H54 (cell line): ENCODE measurements around the gene CFAP45.

Experiments
- DNase-seq: peaks from one replicate; pipeline ENCODE4 v3.0.0; 2011; ENCODE audit warnings: low spot score, mixed read lengths; ENCODE audit not compliant: insufficient read length
- FAIRE-seq: peaks from 3 replicates; lab custom pipeline; 2011; peaks lifted over from hg19 to GRCh38; lab: Jason Lieb, UNC
- POLR2A ChIP-seq: IDR thresholded peaks from 2 replicates; pipeline ENCODE4 v1.6.1; 2011; ENCODE audit warnings: low read depth, mild to moderate bottlenecking, low read length

Gene CFAP45

GRCh38 chr1:159861218-159861617 lies 38.7 kb downstream of the CFAP45 start:
- TF ChIP-seq POLR2A: no peak
- no peak for FAIRE-seq
- DNase-seq: no peak

GRCh38 chr1:159860456-159860855 lies 39.5 kb downstream of the CFAP45 start:
- no peak for DNase-seq

GRCh38 chr1:159859767-159860322 lies 40.1 kb downstream of the CFAP45 start:
- no peak for TF ChIP-seq POLR2A
- DNase-seq (no peak), FAIRE-seq (no peak)

More at GRCh38 chr1:159860456-159860855, 39.5 kb downstream of the CFAP45 start:
- FAIRE-seq: no peak
- no peak for TF ChIP-seq POLR2A

GRCh38 chr1:159857889-159858288 lies 42.1 kb downstream of the CFAP45 start:
- TF ChIP-seq POLR2A: no peak
- DNase-seq: no peak
- FAIRE-seq: no peak

- TF ChIP-seq POLR2A: no peak
- no peak for FAIRE-seq
- DNase-seq: no peak
Measured at GRCh38 chr1:159856576-159856975, 43.4 kb downstream of the CFAP45 start.

- FAIRE-seq: no peak
- TF ChIP-seq POLR2A: no peak
Measured at GRCh38 chr1:159855709-159856108, 44.3 kb downstream of the CFAP45 start.

GRCh38 chr1:159854693-159855192 lies 45.2 kb downstream of the CFAP45 start:
- peak; percentile 77 for TF ChIP-seq POLR2A
- DNase-seq: peak; percentile 95
- no peak for FAIRE-seq

More at GRCh38 chr1:159855709-159856108, 44.3 kb downstream of the CFAP45 start:
- no peak for DNase-seq

GRCh38 chr1:159854116-159854692 lies 45.8 kb downstream of the CFAP45 start:
- no peak for FAIRE-seq
- peak; percentile 80 for DNase-seq
- TF ChIP-seq POLR2A: peak; percentile 88

- FAIRE-seq (no peak), DNase-seq (no peak)
- no peak for TF ChIP-seq POLR2A
Measured at GRCh38 chr1:159853417-159854115, 46.4 kb downstream of the CFAP45 start.

- DNase-seq (no peak), FAIRE-seq (no peak)
- no peak for TF ChIP-seq POLR2A
Measured at GRCh38 chr1:159851407-159851806, 48.6 kb downstream of the CFAP45 start.

GRCh38 chr1:159849626-159850366 lies 50.2 kb downstream of the CFAP45 start:
- no peak for TF ChIP-seq POLR2A
- DNase-seq (peak; percentile 33), FAIRE-seq (no peak)

GRCh38 chr1:159848326-159848725 lies 51.6 kb downstream of the CFAP45 start:
- TF ChIP-seq POLR2A: no peak
- no peak for FAIRE-seq
- no peak for DNase-seq

GRCh38 chr1:159847231-159847630 lies 52.7 kb downstream of the CFAP45 start:
- no peak for TF ChIP-seq POLR2A
- FAIRE-seq (no peak), DNase-seq (no peak)
